SK-N-SH treated with all-trans-retinoic acid at 6 μM for 48 hours (cell line): ENCODE measurements around the gene ANK2.

Experiments
- ARNTL ChIP-seq: fragments of 450-650 bp; formaldehyde crosslinking; IDR thresholded peaks from 2 replicates; pipeline ENCODE4 v1.5.0; 2020; ENCODE audit warnings: low read depth, mild to moderate bottlenecking, moderate library complexity, borderline replicate concordance
- ZFP3 ChIP-seq: fragments of 250-450 bp; sonication (Bioruptor Pico); IDR thresholded peaks from 2 replicates; pipeline ENCODE4 v1.5.0; 2020; ENCODE audit warnings: mild to moderate bottlenecking, moderate library complexity
- ZFP30 ChIP-seq: fragments of 450-650 bp; formaldehyde crosslinking; IDR thresholded peaks from 2 replicates; pipeline ENCODE4 v1.5.0; 2022; ENCODE audit warnings: mild to moderate bottlenecking, moderate library complexity
- ZNF70 ChIP-seq: fragments of 450-650 bp; formaldehyde crosslinking; IDR thresholded peaks from 2 replicates; pipeline ENCODE4 v1.5.0; 2020; ENCODE audit warnings: mild to moderate bottlenecking, moderate library complexity
- TF ChIP-seq, protein P1 (sequence below): fragments of 250-450 bp; sonication (Bioruptor Pico); IDR thresholded peaks from 2 replicates; pipeline ENCODE4 v1.5.1; 2021; ENCODE audit warnings: mild to moderate bottlenecking, moderate library complexity
- TF ChIP-seq, protein P2 (sequence below): fragments of 250-450 bp; sonication (Bioruptor Pico); IDR thresholded peaks from 2 replicates; pipeline ENCODE4 v1.8.0; 2021; ENCODE audit warnings: low read depth, mild to moderate bottlenecking, moderate library complexity, borderline replicate concordance

GRCh38 chr4:113260688-113261087 is 211.2 kb downstream of the ANK2 start:
- TF ChIP-seq ZFP3 (CRISPR knock-in tag) (no peak), ARNTL (CRISPR knock-in tag) (no peak), ZNF70 (CRISPR knock-in tag) (no peak), ZFP30 (CRISPR knock-in tag) (no peak)
- TF ChIP-seq, protein P1, sequence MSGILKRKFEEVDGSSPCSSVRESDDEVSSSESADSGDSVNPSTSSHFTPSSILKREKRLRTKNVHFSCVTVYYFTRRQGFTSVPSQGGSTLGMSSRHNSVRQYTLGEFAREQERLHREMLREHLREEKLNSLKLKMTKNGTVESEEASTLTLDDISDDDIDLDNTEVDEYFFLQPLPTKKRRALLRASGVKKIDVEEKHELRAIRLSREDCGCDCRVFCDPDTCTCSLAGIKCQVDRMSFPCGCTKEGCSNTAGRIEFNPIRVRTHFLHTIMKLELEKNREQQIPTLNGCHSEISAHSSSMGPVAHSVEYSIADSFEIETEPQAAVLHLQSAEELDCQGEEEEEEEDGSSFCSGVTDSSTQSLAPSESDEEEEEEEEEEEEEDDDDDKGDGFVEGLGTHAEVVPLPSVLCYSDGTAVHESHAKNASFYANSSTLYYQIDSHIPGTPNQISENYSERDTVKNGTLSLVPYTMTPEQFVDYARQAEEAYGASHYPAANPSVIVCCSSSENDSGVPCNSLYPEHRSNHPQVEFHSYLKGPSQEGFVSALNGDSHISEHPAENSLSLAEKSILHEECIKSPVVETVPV (CRISPR knock-in tag): no peak
- TF ChIP-seq, protein P2, sequence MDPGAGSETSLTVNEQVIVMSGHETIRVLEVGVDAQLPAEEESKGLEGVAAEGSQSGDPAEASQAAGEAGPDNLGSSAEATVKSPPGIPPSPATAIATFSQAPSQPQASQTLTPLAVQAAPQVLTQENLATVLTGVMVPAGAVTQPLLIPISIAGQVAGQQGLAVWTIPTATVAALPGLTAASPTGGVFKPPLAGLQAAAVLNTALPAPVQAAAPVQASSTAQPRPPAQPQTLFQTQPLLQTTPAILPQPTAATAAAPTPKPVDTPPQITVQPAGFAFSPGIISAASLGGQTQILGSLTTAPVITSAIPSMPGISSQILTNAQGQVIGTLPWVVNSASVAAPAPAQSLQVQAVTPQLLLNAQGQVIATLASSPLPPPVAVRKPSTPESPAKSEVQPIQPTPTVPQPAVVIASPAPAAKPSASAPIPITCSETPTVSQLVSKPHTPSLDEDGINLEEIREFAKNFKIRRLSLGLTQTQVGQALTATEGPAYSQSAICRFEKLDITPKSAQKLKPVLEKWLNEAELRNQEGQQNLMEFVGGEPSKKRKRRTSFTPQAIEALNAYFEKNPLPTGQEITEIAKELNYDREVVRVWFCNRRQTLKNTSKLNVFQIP (CRISPR knock-in tag): no peak
